GM21423 (cell line): ENCODE results near the gene CIAO3.
"Not testable (repeated sequence)": the region's sequence is repeated elsewhere in the genome, so short reads cannot be mapped to it uniquely, and the experiment has no call there.

Source experiments
- ATAC-seq: cut with Tn5 transposase; IDR thresholded peaks from one replicate; pipeline ENCODE4 v1.9.1; 2021; ENCODE audit warnings: mild to moderate bottlenecking, moderate library complexity; ENCODE audit not compliant: unreplicated experiment

CIAO3 gene

DNA sequence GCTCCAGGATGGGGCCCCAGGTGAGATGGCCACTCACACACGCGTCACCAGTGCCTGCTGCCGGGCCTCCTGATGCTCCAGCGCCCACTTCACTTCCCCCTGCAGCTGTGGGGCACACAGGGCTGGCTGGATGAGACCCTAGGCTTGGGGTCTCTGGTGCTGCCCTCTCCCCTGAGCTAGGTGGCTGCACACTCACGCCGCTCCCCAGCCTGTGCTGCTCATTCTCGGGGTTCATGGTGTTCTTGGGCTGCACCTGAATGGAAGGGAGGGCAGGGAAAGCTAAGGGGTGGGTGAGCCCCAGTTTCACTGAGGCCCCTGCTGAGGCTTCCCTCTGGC, 15.8 kb downstream of the CIAO3 start:
- ATAC-seq: no peak

GRCh38 chr16:724188-725040, 16.4 kb downstream of the CIAO3 start:
- no peak for ATAC-seq

DNA sequence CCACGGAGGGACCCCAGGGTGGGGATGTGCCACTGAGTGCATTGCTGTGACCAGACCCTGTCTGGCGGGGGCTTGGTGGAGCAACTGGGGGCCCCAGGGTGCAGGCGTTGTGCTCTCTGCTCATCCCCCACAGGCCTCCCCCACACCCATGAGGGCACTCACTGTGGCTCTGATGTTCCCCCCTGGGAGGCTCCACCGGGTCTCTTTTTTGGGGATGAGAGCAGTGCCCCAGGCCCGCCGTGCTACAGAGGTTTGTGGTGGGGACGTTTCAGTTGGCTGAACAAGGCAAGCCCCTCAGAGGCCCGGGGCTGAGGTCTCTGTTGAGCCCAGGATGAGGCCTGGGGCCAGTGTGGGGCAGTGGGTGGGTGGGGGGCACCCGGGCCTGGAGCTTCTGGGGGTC, 17.1 kb downstream of the CIAO3 start:
- no peak for ATAC-seq

- ATAC-seq: no peak
Observed at GRCh38 chr16:722835-723633, 17.8 kb downstream of the CIAO3 start.

GRCh38 chr16:721765-722540, 18.8 kb downstream of the CIAO3 start:
- ATAC-seq: no peak

DNA sequence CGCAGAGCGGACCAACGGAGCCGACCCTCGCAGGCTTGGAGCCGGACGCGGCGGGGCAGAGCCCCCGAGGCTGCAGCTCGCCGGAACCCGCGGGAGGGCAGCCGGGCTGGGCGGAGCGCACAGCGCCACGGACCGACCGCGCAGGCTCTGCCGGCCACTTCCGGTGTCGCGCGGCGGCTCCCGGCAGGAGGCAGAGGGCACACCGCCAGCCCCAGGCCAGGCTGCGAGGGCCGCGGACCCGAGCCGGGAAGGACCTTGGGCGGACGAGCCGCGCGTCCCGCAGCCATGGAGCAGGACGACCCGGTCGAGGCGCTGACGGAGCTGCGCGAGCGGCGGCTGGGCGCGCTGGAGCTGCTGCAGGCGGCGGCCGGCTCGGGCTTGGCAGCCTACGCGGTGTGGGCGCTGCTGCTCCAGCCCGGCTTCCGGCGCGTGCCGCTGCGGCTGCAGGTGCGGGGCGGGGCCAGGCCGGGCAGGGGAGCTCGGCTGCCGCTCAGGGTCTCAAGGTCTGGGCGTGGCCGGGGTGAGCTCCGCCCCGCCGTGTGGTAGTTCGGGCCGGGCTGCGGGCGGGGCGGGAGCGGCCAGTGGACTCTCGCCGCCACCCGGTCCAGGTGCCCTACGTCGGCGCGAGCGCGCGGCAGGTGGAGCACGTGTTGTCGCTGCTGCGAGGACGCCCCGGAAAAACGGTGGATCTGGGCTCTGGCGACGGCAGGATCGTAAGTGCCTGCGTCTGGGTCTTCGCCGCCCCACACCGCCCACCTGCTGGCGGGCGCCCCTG, 19.6 kb downstream of the CIAO3 start, which contains the start of gene ANTKMT:
Gene ANTKMT, plus strand, starts transcription at position 157 of the 775 bp plus-strand sequence. Its CDS starts 129 bp downstream, at position 286.
- ATAC-seq: peak; percentile 67

DNA sequence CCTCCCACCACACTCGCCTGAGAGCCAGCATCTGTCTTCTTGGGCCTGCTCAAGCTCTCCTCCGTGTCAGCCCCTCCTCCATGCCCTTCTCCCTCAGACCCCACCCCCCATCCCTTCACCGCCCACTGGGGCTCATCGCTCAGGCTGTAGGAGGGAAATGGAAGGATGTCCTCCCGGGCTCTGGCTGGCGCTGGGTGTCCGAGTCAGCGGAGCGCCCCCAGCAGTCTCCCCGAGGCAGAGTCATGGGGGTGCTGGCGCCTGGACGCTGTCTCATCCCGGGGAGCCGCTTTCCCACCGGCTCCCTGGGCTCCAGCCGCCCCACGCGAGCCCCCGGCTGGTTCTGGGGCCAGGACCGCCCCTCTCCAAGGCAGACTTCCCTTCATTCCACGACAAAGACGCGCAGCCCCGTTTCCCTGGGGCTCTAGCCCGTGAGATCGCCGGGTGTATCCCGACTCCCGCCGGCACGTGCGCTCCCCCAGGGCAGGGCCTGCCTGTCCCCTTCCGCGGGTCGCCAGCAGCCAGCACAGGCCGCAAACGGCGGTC, 20.3 kb downstream of the CIAO3 start:
- ATAC-seq: peak; percentile 10

DNA sequence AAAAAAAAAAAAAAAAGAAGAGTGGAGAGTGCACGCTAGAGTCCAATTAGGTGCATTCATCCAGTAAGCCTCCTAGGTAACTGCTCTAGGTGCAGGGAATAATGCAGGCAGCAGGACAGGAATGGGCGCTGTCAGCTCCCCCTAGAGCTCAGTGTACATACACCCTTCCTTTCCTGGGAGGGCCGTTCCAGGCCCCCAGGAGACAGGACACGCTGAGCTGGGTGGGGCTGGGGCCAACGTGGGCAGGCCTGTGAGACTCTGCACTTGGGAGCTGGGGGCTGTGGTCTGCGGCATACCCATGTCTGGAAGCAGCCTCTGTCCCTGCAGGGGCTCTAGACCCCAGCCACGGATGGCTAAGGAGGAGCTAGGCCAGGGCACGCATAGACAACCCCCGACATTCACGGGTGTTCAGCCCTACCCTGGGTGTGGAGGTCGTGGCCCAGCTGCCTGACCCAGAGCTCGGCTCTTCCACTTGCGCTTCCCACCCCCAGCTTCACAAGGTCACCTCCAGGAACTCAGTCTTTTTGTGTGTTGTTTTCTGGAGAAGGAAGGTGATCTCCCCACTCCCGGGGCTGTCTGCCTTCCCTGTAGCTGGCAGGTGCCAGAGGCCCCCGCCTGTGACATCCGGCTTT, 20.9 kb downstream of the CIAO3 start:
- no peak for ATAC-seq

DNA sequence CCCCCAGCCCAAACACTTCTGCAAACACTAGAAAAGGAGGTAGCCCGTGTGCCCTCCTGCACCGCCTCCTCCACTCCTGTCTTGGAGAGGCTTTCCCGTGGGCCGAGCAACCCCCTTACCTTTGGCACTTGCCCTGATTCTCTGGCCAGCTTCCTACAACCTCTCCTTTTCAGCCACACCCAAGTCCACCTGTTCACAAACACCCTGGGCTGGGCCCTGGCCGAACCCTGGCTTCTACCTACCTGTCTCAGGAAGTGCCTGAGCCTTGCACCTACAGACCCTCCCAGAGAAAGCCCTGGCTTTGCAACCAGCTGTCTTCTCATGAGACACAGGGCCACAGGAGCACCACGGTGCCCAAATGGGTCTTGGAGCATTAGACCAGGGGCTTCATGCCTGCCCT, 21.9 kb downstream of the CIAO3 start:
- no peak for ATAC-seq

DNA sequence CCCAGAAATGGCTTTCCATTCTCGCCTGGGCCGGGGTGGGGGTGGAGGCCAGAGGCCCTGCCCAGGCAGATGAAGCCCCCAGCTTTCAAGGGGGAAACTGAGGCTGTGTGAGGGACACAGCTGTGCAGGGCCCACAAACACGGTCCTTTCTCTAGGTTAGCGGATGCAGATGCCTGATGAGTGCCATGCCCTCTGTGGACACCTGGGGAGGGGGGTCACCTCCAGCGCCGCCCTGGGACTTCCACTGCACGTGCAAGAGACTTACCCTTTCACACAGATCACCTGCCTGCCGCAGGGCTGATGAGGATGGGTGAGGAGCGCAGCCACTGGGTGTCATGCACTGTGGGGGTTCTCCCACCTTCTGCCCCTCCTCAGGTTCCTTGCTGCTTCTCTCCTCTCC, 22.4 kb downstream of the CIAO3 start:
- ATAC-seq: no peak

- no peak for ATAC-seq
Observed at GRCh38 chr16:717450-718245, 23.1 kb downstream of the CIAO3 start.

DNA sequence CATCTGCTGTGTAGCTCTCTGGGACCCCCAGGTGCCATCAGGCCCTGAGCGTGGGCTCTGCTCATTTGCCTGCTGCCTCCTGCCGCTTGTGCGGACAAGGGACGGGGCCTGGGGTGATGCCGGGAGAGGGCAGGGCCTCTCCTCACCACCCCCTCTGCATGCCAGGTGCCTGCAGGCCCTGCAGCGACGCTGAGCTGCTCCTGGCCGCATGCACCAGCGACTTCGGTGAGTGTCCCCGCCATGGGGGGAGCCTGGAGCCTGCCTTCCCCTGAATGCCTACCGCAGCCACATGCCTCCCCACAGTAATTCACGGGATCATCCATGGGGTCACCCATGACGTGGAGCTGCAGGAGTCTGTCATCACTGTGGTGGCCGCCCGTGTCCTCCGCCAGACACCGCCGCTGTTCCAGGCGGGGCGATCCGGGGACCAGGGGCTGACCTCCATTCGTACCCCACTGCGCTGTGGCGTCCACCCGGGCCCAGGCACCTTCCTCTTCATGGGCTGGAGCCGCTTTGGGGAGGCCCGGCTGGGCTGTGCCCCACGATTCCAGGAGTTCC, 23.9 kb downstream of the CIAO3 start:
- no peak for ATAC-seq

- no peak for ATAC-seq
Observed at GRCh38 chr16:716200-716568, 24.6 kb downstream of the CIAO3 start.

- no peak for ATAC-seq
Observed at GRCh38 chr16:715477-716199, 25.2 kb downstream of the CIAO3 start.

- peak; percentile 70 for ATAC-seq
Observed at GRCh38 chr16:714558-715476, 26.0 kb downstream of the CIAO3 start, which contains the start of gene METRN. Gene METRN, plus strand, starts transcription at chr16:715118. Its CDS starts 172 bp downstream, at chr16:715290.

- ATAC-seq: no peak
Observed at GRCh38 chr16:714079-714478, 26.7 kb downstream of the CIAO3 start.

- not testable (repeated sequence) for ATAC-seq
Observed at GRCh38 chr16:712740-713250, 28.0 kb downstream of the CIAO3 start.
